ENCODE measurements around the gene KIF3C. TPM values are rescaled to one million over a fixed set of nuclear protein-coding genes. Genes with fewer than 3 reads are reported as not detected.

The KIF3C gene
- total RNA-seq (2013; cell fraction: nucleolus; rRNA removed) = 2.1 and 3.1 TPM in 2 replicates
- 0.28 and 0.54 TPM in 2 replicates for total RNA-seq (2014; rRNA removed)
- total RNA-seq (2014; rRNA removed; fragmentation: Illumina TruSeq; extraction: Trizol) = 0.22 and 0.28 TPM in 2 replicates
- 0.62 and 0.88 TPM in 2 replicates for total RNA-seq (2021)
- 0.96 TPM for polyA plus RNA-seq (2011; ENCODE audit: low read depth)
- polyA plus RNA-seq (2011; rRNA removed) = 0.20 and 0.48 TPM in 2 replicates
- polyA plus RNA-seq (2011; cell fraction: cytosol; rRNA removed) = 0.33 and 0.70 TPM in 2 replicates
- 0.28 and 0.33 TPM in 2 replicates for polyA plus RNA-seq (2011; cell fraction: nucleus; rRNA removed)
- 0.73 and 0.94 TPM in 2 replicates for polyA plus RNA-seq (2012)
- 0.29 and 0.51 TPM in 2 replicates for polyA plus RNA-seq (2014; fragmentation: Illumina TruSeq; extraction: Trizol)
- under 1 TPM; 0.10 to 0.16 TPM for polyA plus RNA-seq (2014; fragmentation: Nextera tagmentation; extraction: Ambion mirVana)
- 0.45 and 1.3 TPM in 2 replicates for polyA plus RNA-seq (2014; rRNA removed)
- polyA plus RNA-seq (2016; fragmentation: Nextera tagmentation; extraction: Ambion mirVana) = under 1 TPM; 0.56 to 0.63 TPM
- 0.44 and 0.77 TPM in 2 replicates for polyA minus RNA-seq (2011; rRNA and poly(A)+ RNA removed)
- 0.21 and 0.40 TPM in 2 replicates for polyA minus RNA-seq (2011; cell fraction: cytosol; rRNA and poly(A)+ RNA removed)
- 0.60 and 1.3 TPM in 2 replicates for polyA minus RNA-seq (2011; cell fraction: nucleus; rRNA and poly(A)+ RNA removed)
- percentile 30 among the genes with signal in this experiment for Bru-seq, nascent RNA
- percentile 32 among the genes with signal in this experiment for BruChase-seq, experiment 1, labeled RNA remaining after a 6-hour chase
- BruChase-seq, experiment 2, labeled RNA remaining after a 2-hour chase = percentile 30 among the genes with signal in this experiment
- long read RNA-seq, experiment 1 = 0 reads
- long read RNA-seq, experiment 2 = 0 reads

GRCh38 chr2:25982273-25982967 is at the start of gene KIF3C:
KIF3C (minus strand) TSS chr2:25982497; CDS start chr2:25981917, 580 bp downstream.
- SMC1A ChIA-PET (ENCODE audit: uncharacterized antibody, unreplicated experiment) = no interaction called here
- RAD21 ChIA-PET (ENCODE audit: unreplicated experiment) = interaction anchor here (0.7 to 1.7 kb wide), 4 partner anchors 9 to 131 kb away, joined by 3 to 5 read pairs (median 4); no protein-coding TSS in a partner anchor
- Histone ChIP-seq H3K4me3 (peak within 1 kb of the TSS; percentile 92), H3K9me3 (replicated peaks; ENCODE audit: control insufficient read depth, insufficient read depth, low read length) (no peaks in the 10 kb centered on the region), H3K79me2 (ENCODE audit: control insufficient read depth, insufficient read depth, low read length) (no peaks in the 10 kb centered on the region), H3K9ac (ENCODE audit: control insufficient read depth, insufficient read depth, low read length) (peak within 1 kb of the TSS; percentile 10; the same call in 1 of the 2 replicates), H2AFZ (ENCODE audit: control insufficient read depth, low read depth, low read length) (peak within 1 kb of the TSS; percentile 57), H4K20me1 (ENCODE audit: control insufficient read depth, insufficient read depth) (no peaks in the 10 kb centered on the region), H3K27me3 (replicated peaks in 1 of 2; ENCODE audit: control insufficient read depth in 2 of 2, insufficient read depth in 2 of 2, low read length in 1 of 2) (no peaks in the 10 kb centered on the region), H3K27ac (ENCODE audit: control insufficient read depth, insufficient read depth) (no peak within 1 kb of the TSS), H3K36me3 (ENCODE audit: control insufficient read depth in 2 of 2, insufficient read depth in 2 of 2, low read length in 1 of 2) (no peaks in the 10 kb centered on the region), H3K4me2 (ENCODE audit: control insufficient read depth, insufficient read depth) (peak within 1 kb of the TSS; percentile 75), H3K4me1 (ENCODE audit: control insufficient read depth, insufficient read depth, low read length) (no peaks in the 10 kb centered on the region)
- POLR2A ChIA-PET = interaction anchor here (0.5 kb wide), 1 partner anchor 141 kb away, joined by 3 read pairs; no protein-coding TSS in a partner anchor
- CTCF ChIA-PET = interaction anchor here (1.5 to 2.0 kb wide), 2 partner anchors 9 to 162 kb away, joined by 4 to 5 read pairs; no protein-coding TSS in a partner anchor
- DNase-seq (ENCODE audit: low read depth, low spot score) (no peak), ATAC-seq (peak; percentile 96), FAIRE-seq (no peak)
- intact Hi-C loops (cut with micrococcal nuclease; ENCODE audit: unreplicated experiment) = no loop called here
- WGBS (ENCODE audit: insufficient coverage, insufficient replicate concordance, low lambda C conversion rate, missing lambda C conversion rate) = 3% methylated on average over 35 of the region's 58 CpGs
- no TSS peak for BruUV-seq (replicated peaks)
- in situ Hi-C loops (cut with MboI) = no loop called here
- TF ChIP-seq SP1 (IDR thresholded peaks at IDR 0.05; ENCODE audit: low read depth, low read length) = no peak
- no peak for TF ChIP-seq GATAD2B (conservative IDR thresholded peaks at IDR 0.05; ENCODE audit: low read depth)
- no peak for TF ChIP-seq MTA3 (IDR thresholded peaks at IDR 0.05; ENCODE audit: borderline replicate concordance, low read length)
- no peak for TF ChIP-seq IKZF2 (IDR thresholded peaks at IDR 0.05)
- no peak for TF ChIP-seq GABPA (IDR thresholded peaks at IDR 0.05; ENCODE audit: low read depth)
- peak; percentile 73 for TF ChIP-seq SIX5 (IDR thresholded peaks at IDR 0.05; ENCODE audit: low read depth, low read length, severe bottlenecking)
- no peak for TF ChIP-seq MLLT1 (IDR thresholded peaks at IDR 0.05)
- TF ChIP-seq YY1 (IDR thresholded peaks at IDR 0.05; ENCODE audit: low read depth, low read length) = peak; percentile 61
- TF ChIP-seq ZNF622 (IDR thresholded peaks at IDR 0.05) = no peak
- TF ChIP-seq BCL11A (IDR thresholded peaks at IDR 0.05; ENCODE audit: low read depth, low read length) = no peak
- no peak for TF ChIP-seq ZBED1 (IDR thresholded peaks at IDR 0.05; ENCODE audit: borderline replicate concordance)
- no peak for TF ChIP-seq CBX5 (IDR thresholded peaks at IDR 0.05; ENCODE audit: low read depth)
- TF ChIP-seq POU2F2 (IDR thresholded peaks at IDR 0.05; ENCODE audit: borderline replicate concordance, low read depth, low read length) = no peak
- TF ChIP-seq HCFC1 (IDR thresholded peaks at IDR 0.05; ENCODE audit: low read length) = peak; percentile 82
- TF ChIP-seq PML (IDR thresholded peaks at IDR 0.05; ENCODE audit: low read length) = no peak
- no peak for TF ChIP-seq RAD51 (IDR thresholded peaks at IDR 0.05)
- TF ChIP-seq NKRF (conservative IDR thresholded peaks at IDR 0.05) = no peak

Measured in GM12878 (cell line).